Measurements from ENCODE around the gene THOP1. TPM values are rescaled to one million over a fixed set of nuclear protein-coding genes. Genes with fewer than 3 reads are reported as not detected.

THOP1 gene
- polyA plus RNA-seq, 3 donors, result 13.4 to 17.6 (median 14.6) TPM

- peaks cover 0 to 4% (median 0%) of the 10 kb centered on the region in 7 donors for H3K9me3 Mint-ChIP-seq
- intact Hi-C loops (cut with micrococcal nuclease), result no loop called here
- no peak overlapping the region for H3K27ac Mint-ChIP-seq
- Histone ChIP-seq H3K9me3 (replicated peaks in 1 of 2; ENCODE audit: control insufficient read depth in 1 of 2, insufficient read depth in 1 of 2, low read length in 2 of 2) (no peaks in the 10 kb centered on the region), H3K9ac (ENCODE audit: insufficient read depth, low read length, poor library complexity, severe bottlenecking) (no peak overlapping the region), H4K20me1 (ENCODE audit: insufficient read depth, low read length) (no peaks in the 10 kb centered on the region), H3K4me3 (replicated peaks in 1 of 3; ENCODE audit: low read depth in 2 of 3, low read length in 3 of 3) (no peak overlapping the region), H2AFZ (ENCODE audit: insufficient read depth, low read depth, low read length, poor library complexity, severe bottlenecking) (no peak overlapping the region), H3K36me3 (replicated peaks in 1 of 2; ENCODE audit: control insufficient read depth in 1 of 2, insufficient read depth in 2 of 2, low read length in 2 of 2) (peaks cover 78 to 93% of the 10 kb centered on the region in 2 donors), H3K79me2 (ENCODE audit: insufficient read depth, low read length) (no peaks in the 10 kb centered on the region), H3K4me1 (ENCODE audit: control insufficient read depth in 1 of 2, insufficient read depth in 2 of 2, low read length in 2 of 2) (no peaks in the 10 kb centered on the region), H3K27ac (ENCODE audit: low read depth in 1 of 2, low read length in 2 of 2) (no peak overlapping the region), H3K27me3 (ENCODE audit: control insufficient read depth in 2 of 2, insufficient read depth in 2 of 2, low read length in 2 of 2) (no peaks in the 10 kb centered on the region), H3K4me2 (replicated peaks; ENCODE audit: extremely low read depth, low read length, poor library complexity, severe bottlenecking) (no peak overlapping the region)
- DNase-seq, result no peak
- H3K4me3 Mint-ChIP-seq, result no peak overlapping the region
- no peak for TF ChIP-seq CTCF (IDR thresholded peaks at IDR 0.05)
- no peaks in the 10 kb centered on the region for H3K4me1 Mint-ChIP-seq
- WGBS (ENCODE audit: insufficient coverage), result 94% methylated on average over 9 of the region's 17 CpGs
- peaks cover 71 to 96% of the 10 kb centered on the region in 2 donors for H3K36me3 Mint-ChIP-seq
- H3K27me3 Mint-ChIP-seq (ENCODE audit: low read depth in 3 of 3), result peaks cover 0 to 2% (median 0%) of the 10 kb centered on the region in 3 donors
These were observed 25.9 kb upstream of the THOP1 start for GRCh38 chr19:2759362-2759761.

GRCh38 chr19:2759965-2760364 lies 25.3 kb upstream of the THOP1 start:
- Histone ChIP-seq H3K27ac (ENCODE audit: low read depth in 1 of 2, low read length in 2 of 2) (no peak overlapping the region), H3K9ac (ENCODE audit: insufficient read depth, low read length, poor library complexity, severe bottlenecking) (no peak overlapping the region), H3K4me1 (ENCODE audit: control insufficient read depth in 1 of 2, insufficient read depth in 2 of 2, low read length in 2 of 2) (no peaks in the 10 kb centered on the region), H3K4me2 (replicated peaks; ENCODE audit: extremely low read depth, low read length, poor library complexity, severe bottlenecking) (no peak overlapping the region), H3K4me3 (replicated peaks in 1 of 3; ENCODE audit: low read depth in 2 of 3, low read length in 3 of 3) (no peak overlapping the region), H3K79me2 (ENCODE audit: insufficient read depth, low read length) (no peaks in the 10 kb centered on the region), H3K27me3 (ENCODE audit: control insufficient read depth in 2 of 2, insufficient read depth in 2 of 2, low read length in 2 of 2) (no peaks in the 10 kb centered on the region), H4K20me1 (ENCODE audit: insufficient read depth, low read length) (no peaks in the 10 kb centered on the region), H3K9me3 (replicated peaks in 1 of 2; ENCODE audit: control insufficient read depth in 1 of 2, insufficient read depth in 1 of 2, low read length in 2 of 2) (no peaks in the 10 kb centered on the region), H3K36me3 (replicated peaks in 1 of 2; ENCODE audit: control insufficient read depth in 1 of 2, insufficient read depth in 2 of 2, low read length in 2 of 2) (peaks cover 76 to 93% of the 10 kb centered on the region in 2 donors), H2AFZ (ENCODE audit: insufficient read depth, low read depth, low read length, poor library complexity, severe bottlenecking) (no peak overlapping the region)
- H3K4me1 Mint-ChIP-seq, result no peaks in the 10 kb centered on the region
- intact Hi-C loops (cut with micrococcal nuclease), result no loop called here
- H3K27ac Mint-ChIP-seq, result peak overlapping the region in 1 of 7 donors; percentile 25
- no peak for DNase-seq
- H3K4me3 Mint-ChIP-seq, result no peak overlapping the region
- peaks cover 0 to 2% (median 0%) of the 10 kb centered on the region in 3 donors for H3K27me3 Mint-ChIP-seq (ENCODE audit: low read depth in 3 of 3)
- no peak for TF ChIP-seq CTCF (IDR thresholded peaks at IDR 0.05)
- no CpG with 5 or more reads among the region's 7 CpGs for WGBS (ENCODE audit: insufficient coverage)
- H3K9me3 Mint-ChIP-seq, result peaks cover 0 to 4% (median 0%) of the 10 kb centered on the region in 7 donors
- peaks cover 68 to 96% of the 10 kb centered on the region in 2 donors for H3K36me3 Mint-ChIP-seq
